ENCODE measurements around the gene EIF5A. TPM values are rescaled to one million over a fixed set of nuclear protein-coding genes. Genes with fewer than 3 reads are reported as not detected.
A peak's percentile ranks its signal among the peaks of the same experiment; 100 is the strongest.

The EIF5A gene
- total RNA-seq, 2 donors from 2014 or later: 367 to 917 TPM

DNA sequence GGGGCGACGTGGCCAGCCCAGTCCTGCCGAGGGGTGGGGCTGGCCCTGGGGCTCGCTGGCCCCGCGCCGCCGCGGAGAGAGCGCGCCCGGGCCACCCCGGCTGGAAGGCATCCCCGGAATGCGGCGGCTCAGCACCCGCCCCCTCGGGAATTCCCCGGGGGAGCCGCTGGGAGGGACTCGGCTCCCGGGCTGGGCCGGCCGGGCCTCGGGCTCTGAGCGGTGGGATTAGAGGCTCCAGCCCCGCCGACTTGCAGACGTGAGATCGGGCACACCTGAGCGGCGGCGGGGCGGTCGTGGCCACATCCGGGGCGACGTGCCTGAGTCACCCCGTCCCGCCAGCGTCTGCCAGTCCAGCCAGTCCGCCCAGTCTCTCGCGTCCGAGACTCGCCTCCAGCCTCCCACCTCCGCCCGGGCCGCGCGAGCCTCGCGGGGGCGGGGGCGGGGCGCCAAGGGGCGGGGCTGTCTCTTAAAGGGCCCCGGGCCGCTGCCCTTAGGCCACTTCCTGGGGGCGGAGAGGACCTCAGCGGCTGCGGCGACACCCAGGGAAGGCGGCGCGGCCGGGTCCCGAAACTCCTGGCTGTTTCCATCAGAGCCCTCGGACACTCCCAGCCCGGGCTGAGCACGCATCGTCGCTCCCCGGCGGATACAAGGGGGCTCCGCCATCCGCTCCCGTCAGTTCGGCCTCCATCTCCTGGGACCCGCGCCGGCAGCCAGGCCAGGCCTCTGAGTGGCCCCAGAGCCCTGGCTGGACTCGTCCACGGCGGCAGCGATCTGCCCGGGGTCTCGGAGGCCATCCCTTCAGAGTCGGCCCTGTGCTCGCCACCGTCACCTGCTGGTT, 44.5 kb downstream of the EIF5A start, which contains the start of gene KCTD11:
Gene KCTD11 (plus strand): TSS at position 498 of the 838 bp plus-strand sequence.
- H3K9ac ChIP-seq (ENCODE audit: low read depth in 2 of 2, low read length in 2 of 2): peak within 1 kb of the TSS; percentile 93 to 98
- H3K9me3 ChIP-seq: no peaks in the 10 kb centered on the region
- TF ChIP-seq, protein P1, sequence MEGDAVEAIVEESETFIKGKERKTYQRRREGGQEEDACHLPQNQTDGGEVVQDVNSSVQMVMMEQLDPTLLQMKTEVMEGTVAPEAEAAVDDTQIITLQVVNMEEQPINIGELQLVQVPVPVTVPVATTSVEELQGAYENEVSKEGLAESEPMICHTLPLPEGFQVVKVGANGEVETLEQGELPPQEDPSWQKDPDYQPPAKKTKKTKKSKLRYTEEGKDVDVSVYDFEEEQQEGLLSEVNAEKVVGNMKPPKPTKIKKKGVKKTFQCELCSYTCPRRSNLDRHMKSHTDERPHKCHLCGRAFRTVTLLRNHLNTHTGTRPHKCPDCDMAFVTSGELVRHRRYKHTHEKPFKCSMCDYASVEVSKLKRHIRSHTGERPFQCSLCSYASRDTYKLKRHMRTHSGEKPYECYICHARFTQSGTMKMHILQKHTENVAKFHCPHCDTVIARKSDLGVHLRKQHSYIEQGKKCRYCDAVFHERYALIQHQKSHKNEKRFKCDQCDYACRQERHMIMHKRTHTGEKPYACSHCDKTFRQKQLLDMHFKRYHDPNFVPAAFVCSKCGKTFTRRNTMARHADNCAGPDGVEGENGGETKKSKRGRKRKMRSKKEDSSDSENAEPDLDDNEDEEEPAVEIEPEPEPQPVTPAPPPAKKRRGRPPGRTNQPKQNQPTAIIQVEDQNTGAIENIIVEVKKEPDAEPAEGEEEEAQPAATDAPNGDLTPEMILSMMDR (IDR thresholded peaks at IDR 0.05): no peak
- H3K27me3 ChIP-seq: no peaks in the 10 kb centered on the region
- peak; percentile 94 for DNase-seq
- peak within 1 kb of the TSS; percentile 79 for H3K4me3 ChIP-seq
- H3K36me3 ChIP-seq: no peaks in the 10 kb centered on the region
- H3K27ac ChIP-seq: peak within 1 kb of the TSS; percentile 99
- H3K4me1 ChIP-seq: peaks cover 14% of the 10 kb centered on the region
- intact Hi-C loops (cut with DNase I): loop anchor here (10.0 kb wide), 2 partner anchors 163 to 213 kb away; partner anchors contain the start of gene SENP3

DNA sequence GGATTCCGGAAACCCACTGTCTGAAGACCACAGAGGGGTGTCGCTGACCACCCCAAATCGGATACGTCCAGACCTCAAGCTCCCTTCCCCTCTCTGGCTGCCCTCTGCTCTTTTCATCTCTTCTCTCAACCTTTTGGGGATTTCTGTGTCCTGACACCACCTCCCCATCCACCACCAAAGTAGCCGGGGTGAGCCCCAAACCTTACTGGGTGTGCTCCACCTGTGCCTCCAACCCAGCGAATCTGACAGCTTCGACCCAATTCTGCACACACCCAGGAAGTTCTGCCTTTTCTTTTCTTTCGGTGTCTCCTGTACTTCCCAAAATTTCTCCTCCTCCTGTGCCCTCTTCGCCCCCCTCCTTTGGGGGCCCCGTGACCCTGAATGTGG, 45.1 kb downstream of the EIF5A start:
- peak overlapping the region; percentile 99 for H3K27ac ChIP-seq
- intact Hi-C loops (cut with DNase I): loop anchor here (10.0 kb wide), 2 partner anchors 162 to 212 kb away; partner anchors contain the start of gene SENP3
- DNase-seq: no peak
- peaks cover 14% of the 10 kb centered on the region for H3K4me1 ChIP-seq
- no peaks in the 10 kb centered on the region for H3K36me3 ChIP-seq
- TF ChIP-seq, protein P1 (IDR thresholded peaks at IDR 0.05): peak; percentile 37
- H3K9me3 ChIP-seq: no peaks in the 10 kb centered on the region
- H3K9ac ChIP-seq (ENCODE audit: low read depth in 2 of 2, low read length in 2 of 2): peak overlapping the region; percentile 84 to 98
- H3K4me3 ChIP-seq: peak overlapping the region; percentile 79
- H3K27me3 ChIP-seq: no peaks in the 10 kb centered on the region

DNA sequence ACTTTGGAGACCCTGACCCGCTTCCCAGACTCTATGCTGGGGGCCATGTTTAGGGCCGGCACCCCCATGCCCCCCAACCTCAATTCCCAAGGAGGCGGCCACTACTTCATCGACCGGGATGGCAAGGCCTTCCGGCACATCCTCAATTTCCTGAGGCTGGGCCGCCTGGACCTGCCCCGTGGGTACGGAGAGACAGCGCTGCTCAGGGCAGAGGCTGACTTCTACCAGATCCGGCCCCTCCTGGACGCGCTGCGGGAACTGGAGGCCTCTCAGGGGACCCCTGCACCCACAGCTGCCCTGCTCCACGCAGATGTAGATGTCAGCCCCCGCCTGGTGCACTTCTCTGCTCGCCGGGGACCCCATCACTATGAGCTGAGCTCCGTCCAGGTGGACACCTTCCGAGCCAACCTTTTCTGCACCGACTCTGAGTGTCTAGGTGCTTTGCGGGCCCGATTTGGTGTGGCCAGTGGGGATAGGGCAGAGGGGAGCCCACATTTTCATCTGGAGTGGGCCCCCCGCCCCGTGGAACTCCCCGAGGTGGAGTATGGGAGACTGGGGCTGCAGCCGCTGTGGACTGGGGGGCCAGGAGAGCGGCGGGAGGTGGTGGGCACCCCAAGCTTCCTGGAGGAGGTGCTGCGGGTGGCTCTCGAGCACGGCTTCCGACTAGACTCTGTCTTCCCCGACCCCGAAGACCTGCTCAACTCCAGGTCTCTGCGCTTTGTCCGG, 45.6 kb downstream of the EIF5A start:
- Histone ChIP-seq H3K9ac (ENCODE audit: low read depth in 2 of 2, low read length in 2 of 2) (peak overlapping the region; percentile 84 to 98), H3K27me3 (no peaks in the 10 kb centered on the region), H3K4me1 (peaks cover 14% of the 10 kb centered on the region), H3K27ac (peak overlapping the region; percentile 99), H3K9me3 (no peaks in the 10 kb centered on the region), H3K4me3 (peak overlapping the region; percentile 79), H3K36me3 (no peaks in the 10 kb centered on the region)
- TF ChIP-seq, protein P1 (IDR thresholded peaks at IDR 0.05): no peak
- no peak for DNase-seq
- intact Hi-C loops (cut with DNase I): loop anchor here (10.0 kb wide), 2 partner anchors 162 to 212 kb away; partner anchors contain the start of gene SENP3

DNA sequence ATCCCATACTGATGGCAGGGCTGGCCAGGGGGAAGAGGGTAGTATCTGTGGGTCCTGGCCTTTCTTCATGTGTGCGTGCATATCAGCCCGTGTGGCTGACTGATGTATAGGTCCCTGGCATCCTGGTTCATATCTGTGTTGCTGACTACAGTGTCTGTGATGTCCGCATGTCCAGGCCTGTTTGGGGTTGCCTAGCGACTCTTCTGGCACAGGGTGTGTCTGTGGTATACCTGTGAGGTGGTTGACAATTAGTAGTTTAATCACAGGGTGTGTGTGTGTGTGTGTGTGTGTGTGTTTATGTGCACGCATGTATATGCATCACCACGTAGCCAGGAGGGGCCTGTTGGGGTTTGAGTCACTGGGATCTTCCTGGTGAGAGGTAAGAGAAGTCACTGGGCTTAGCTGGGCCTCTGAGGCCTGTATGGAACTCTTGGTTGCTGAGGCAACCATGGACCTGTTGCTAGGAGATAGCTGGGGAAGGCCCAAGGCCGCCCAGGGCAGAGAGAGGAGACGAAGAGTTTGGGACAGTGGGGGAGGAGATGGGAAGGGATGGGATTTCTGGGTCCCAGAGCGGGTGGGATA, 46.9 kb downstream of the EIF5A start:
- Histone ChIP-seq H3K9ac (ENCODE audit: low read depth in 2 of 2, low read length in 2 of 2) (peak overlapping the region in 1 of 2 donors; percentile 23), H3K4me3 (no peak overlapping the region), H3K9me3 (no peaks in the 10 kb centered on the region), H3K27me3 (no peaks in the 10 kb centered on the region), H3K36me3 (no peaks in the 10 kb centered on the region), H3K27ac (no peak overlapping the region), H3K4me1 (peaks cover 14% of the 10 kb centered on the region)
- intact Hi-C loops (cut with DNase I): loop anchor here (10.0 kb wide), 2 partner anchors 160 to 210 kb away; partner anchors contain the start of gene SENP3
- peak; percentile 32 for DNase-seq
- TF ChIP-seq, protein P1 (IDR thresholded peaks at IDR 0.05): no peak

DNA sequence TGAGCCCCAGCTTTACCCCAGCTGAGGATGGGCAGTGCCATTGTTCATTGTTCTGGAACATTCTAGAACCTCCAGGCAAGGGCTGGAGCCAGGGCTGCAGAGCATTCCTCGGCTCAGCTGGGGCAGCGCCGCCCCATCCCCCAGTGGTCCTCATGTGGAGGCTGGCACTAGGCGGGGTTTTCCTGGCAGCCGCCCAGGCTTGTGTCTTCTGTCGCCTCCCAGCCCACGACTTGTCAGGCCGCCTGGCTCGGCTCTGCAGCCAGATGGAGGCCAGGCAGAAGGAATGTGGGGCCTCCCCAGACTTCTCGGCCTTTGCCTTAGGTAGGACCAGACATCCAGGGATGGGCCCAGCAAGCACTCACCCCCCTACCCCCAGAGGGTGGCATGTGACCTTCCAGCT, 47.6 kb downstream of the EIF5A start, which contains the start of gene TMEM95:
Gene TMEM95 (plus strand): TSS at position 104 of the 400 bp plus-strand sequence. CDS start 49 bp downstream, at position 153.
- peak within 1 kb of the TSS; percentile 47 for H3K27ac ChIP-seq
- DNase-seq: peak; percentile 41
- no peaks in the 10 kb centered on the region for H3K27me3 ChIP-seq
- no peaks in the 10 kb centered on the region for H3K36me3 ChIP-seq
- peak within 1 kb of the TSS; percentile 23 to 44 for H3K9ac ChIP-seq (ENCODE audit: low read depth in 2 of 2, low read length in 2 of 2)
- intact Hi-C loops (cut with DNase I): loop anchor here (5.0 to 10.0 kb wide), 3 partner anchors 82 to 210 kb away; partner anchors contain the start of genes FGF11, SENP3 and TMEM102
- H3K9me3 ChIP-seq: no peaks in the 10 kb centered on the region
- H3K4me3 ChIP-seq: no peak within 1 kb of the TSS
- H3K4me1 ChIP-seq: peaks cover 14% of the 10 kb centered on the region
- TF ChIP-seq, protein P1 (IDR thresholded peaks at IDR 0.05): no peak

All from colonic mucosa (tissue), 4 donors.